Thyroid gland (tissue), 4 donors: ENCODE data around the gene EYA4. TPM values are rescaled to one million over a fixed set of nuclear protein-coding genes. Genes with fewer than 3 reads are reported as not detected.

Experiments used
- DNase-seq, 2 donors: peaks; one replicate each; pipeline ENCODE4 v3.0.0-alpha.2; 2019
- H3K27ac ChIP-seq, 3 donors: fragments of 200-600 bp; sonication (generic); 1 replicate in 2 of 3; 2 replicates in 1 of 3; pipeline ENCODE4 v1.5.1; 2016 to 2019; ENCODE audit warnings: mild to moderate bottlenecking in 1 of 3, moderate library complexity in 1 of 3
- H3K27me3 ChIP-seq: fragments of 200-600 bp; sonication (generic); one replicate; pipeline ENCODE4 v1.5.1; 2019
- H3K36me3 ChIP-seq, 2 donors: fragments of 200-600 bp; sonication (generic); one replicate each; pipeline ENCODE4 v1.5.1; 2016 to 2019
- H3K4me1 ChIP-seq, 2 donors: fragments of 200-600 bp; sonication (generic); one replicate each; pipeline ENCODE4 v1.5.1; 2017 to 2019
- H3K4me3 ChIP-seq, 3 donors: fragments of 200-600 bp; sonication (generic); replicated peaks in 1 of 3; 1 replicate in 2 of 3; 2 replicates in 1 of 3; pipeline ENCODE4 v1.5.1; 2016; ENCODE audit warnings: mild to moderate bottlenecking in 1 of 3
- H3K9me3 ChIP-seq: fragments of 200-600 bp; sonication (generic); one replicate; pipeline ENCODE4 v1.5.1; 2017
- POLR2A ChIP-seq, 2 donors: fragments of 450-650 bp; IDR thresholded peaks; one replicate each; pipeline ENCODE4 v1.6.1; 2017; ENCODE audit warnings: antibody characterized with exemption in 2 of 2, mild to moderate bottlenecking in 2 of 2, moderate library complexity in 1 of 2
- WGBS, 2 donors: methylation state at CpG; one replicate each; pipeline ENCODE4 v1.1.5; 2017; 5-methylcytosine and 5-hydroxymethylcytosine counted together
- intact Hi-C: fragments of 100-400 bp; cut with DNase I; formaldehyde crosslinking; loops from one replicate; pipeline ENCODE4 v1.15.1; 2023
- total RNA-seq, 4 donors: library from RNA; depleted of rRNA; stranded (reverse); fragments of >200 nt; gene quantifications; one replicate each; pipeline ENCODE4 v1.2.3, GENCODE V29; 2016
- TF ChIP-seq, protein P1 (sequence below), 6 experiments: fragments of 200-600 bp in 3 of 6; fragments of 450-650 bp in 3 of 6; sonication (generic) in 3 of 6; IDR thresholded peaks; one replicate each; pipeline ENCODE4 v1.5.1; 2016 to 2019; ENCODE audit warnings: antibody characterized with exemption in 6 of 6, mild to moderate bottlenecking in 2 of 6, inconsistent platforms in 1 of 6, moderate library complexity in 1 of 6

The EYA4 gene
- total RNA-seq, 4 donors from 2014 or later: 3.3 to 8.2 (median 5.3) TPM

DNA sequence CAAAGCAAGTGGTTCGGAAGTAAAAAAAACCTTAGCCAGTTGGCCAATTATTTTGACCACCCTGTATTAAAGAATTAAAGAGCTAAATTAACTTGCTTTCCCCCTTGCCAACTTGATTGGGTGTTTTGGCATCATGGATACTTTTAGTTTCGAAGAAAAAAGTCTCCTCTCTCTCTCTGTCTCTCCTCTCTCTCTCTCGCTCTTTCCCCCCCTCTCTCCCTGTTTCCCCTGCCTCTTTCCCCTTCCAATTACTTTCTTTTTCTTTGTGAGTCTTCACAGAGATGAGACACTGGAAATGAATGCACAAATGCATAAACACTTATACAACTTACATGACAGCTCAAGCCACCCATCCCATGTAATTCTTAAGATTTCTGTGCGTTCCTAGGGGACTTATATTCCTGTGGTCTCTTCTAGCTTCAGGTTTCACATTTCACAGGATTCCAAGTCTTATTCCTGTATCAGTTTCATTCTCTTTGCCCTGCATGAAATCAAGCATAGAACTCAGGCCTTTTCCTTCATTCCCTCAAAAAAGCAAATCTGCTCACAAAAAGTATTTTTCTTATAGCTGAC is 32.9 kb upstream of the EYA4 start:
- Histone ChIP-seq H3K4me3 (no peak overlapping the region), H3K27ac (no peak overlapping the region), H3K36me3 (no peaks in the 10 kb centered on the region), H3K9me3 (no peaks in the 10 kb centered on the region), H3K27me3 (no peaks in the 10 kb centered on the region), H3K4me1 (no peaks in the 10 kb centered on the region)
- TF ChIP-seq, protein P1, sequence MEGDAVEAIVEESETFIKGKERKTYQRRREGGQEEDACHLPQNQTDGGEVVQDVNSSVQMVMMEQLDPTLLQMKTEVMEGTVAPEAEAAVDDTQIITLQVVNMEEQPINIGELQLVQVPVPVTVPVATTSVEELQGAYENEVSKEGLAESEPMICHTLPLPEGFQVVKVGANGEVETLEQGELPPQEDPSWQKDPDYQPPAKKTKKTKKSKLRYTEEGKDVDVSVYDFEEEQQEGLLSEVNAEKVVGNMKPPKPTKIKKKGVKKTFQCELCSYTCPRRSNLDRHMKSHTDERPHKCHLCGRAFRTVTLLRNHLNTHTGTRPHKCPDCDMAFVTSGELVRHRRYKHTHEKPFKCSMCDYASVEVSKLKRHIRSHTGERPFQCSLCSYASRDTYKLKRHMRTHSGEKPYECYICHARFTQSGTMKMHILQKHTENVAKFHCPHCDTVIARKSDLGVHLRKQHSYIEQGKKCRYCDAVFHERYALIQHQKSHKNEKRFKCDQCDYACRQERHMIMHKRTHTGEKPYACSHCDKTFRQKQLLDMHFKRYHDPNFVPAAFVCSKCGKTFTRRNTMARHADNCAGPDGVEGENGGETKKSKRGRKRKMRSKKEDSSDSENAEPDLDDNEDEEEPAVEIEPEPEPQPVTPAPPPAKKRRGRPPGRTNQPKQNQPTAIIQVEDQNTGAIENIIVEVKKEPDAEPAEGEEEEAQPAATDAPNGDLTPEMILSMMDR (IDR thresholded peaks at IDR 0.05): no peak
- no peak for TF ChIP-seq POLR2A (IDR thresholded peaks at IDR 0.05)
- WGBS, 2 donors: 72 to 81% methylated on average over 4 of the region's 4 CpGs
- intact Hi-C loops: no loop called here
- no peak for DNase-seq

DNA sequence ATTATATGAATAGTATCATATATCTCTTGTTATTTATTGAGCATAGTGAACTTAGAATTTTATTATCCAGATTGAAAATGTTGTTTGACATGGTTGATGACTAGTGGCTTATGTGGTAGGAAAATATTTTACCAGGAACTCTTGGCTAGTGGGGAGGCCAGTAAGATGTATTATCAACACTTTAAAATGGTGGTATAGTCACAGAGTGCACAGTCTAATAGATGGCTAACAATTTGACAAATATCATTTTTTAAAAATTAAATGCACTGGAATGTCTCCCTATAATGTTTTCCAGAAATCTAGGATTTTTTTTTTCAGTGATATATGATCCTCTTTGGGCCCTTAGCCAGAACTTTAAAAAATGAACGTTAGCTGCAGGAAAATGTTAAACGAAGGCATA is 26.9 kb upstream of the EYA4 start:
- no peak for DNase-seq
- H3K27me3 ChIP-seq: no peaks in the 10 kb centered on the region
- H3K4me3 ChIP-seq: no peak overlapping the region
- no peaks in the 10 kb centered on the region for H3K9me3 ChIP-seq
- no peak overlapping the region for H3K27ac ChIP-seq
- no peaks in the 10 kb centered on the region for H3K36me3 ChIP-seq
- TF ChIP-seq POLR2A (IDR thresholded peaks at IDR 0.05): no peak
- TF ChIP-seq, protein P1 (IDR thresholded peaks at IDR 0.05): no peak
- WGBS, 2 donors: 34 to 41% methylated on average over 2 of the region's 2 CpGs
- H3K4me1 ChIP-seq: no peaks in the 10 kb centered on the region
- intact Hi-C loops: no loop called here

- WGBS, 2 donors: 80 to 88% methylated on average over 2 to 3 of the region's 3 CpGs
Observed at GRCh38 chr6:133218852-133219251, 22.3 kb upstream of the EYA4 start.

GRCh38 chr6:133223452-133224029 is 17.6 kb upstream of the EYA4 start:
- Histone ChIP-seq H3K4me1 (no peaks in the 10 kb centered on the region), H3K27ac (no peak overlapping the region), H3K9me3 (no peaks in the 10 kb centered on the region), H3K27me3 (no peaks in the 10 kb centered on the region), H3K4me3 (no peak overlapping the region), H3K36me3 (no peaks in the 10 kb centered on the region)
- TF ChIP-seq, protein P1 (IDR thresholded peaks at IDR 0.05): no peak
- no peak for TF ChIP-seq POLR2A (IDR thresholded peaks at IDR 0.05)
- 86 to 95% methylated on average over 3 of the region's 3 CpGs for WGBS, 2 donors
- DNase-seq: no peak
- intact Hi-C loops: no loop called here

More at GRCh38 chr6:133218852-133219251, 22.3 kb upstream of the EYA4 start:
- Histone ChIP-seq H3K4me3 (no peak overlapping the region), H3K9me3 (no peaks in the 10 kb centered on the region), H3K27me3 (no peaks in the 10 kb centered on the region), H3K27ac (no peak overlapping the region), H3K4me1 (no peaks in the 10 kb centered on the region), H3K36me3 (no peaks in the 10 kb centered on the region)
- intact Hi-C loops: no loop called here
- TF ChIP-seq, protein P1 (IDR thresholded peaks at IDR 0.05): no peak
- no peak for TF ChIP-seq POLR2A (IDR thresholded peaks at IDR 0.05)
- DNase-seq: no peak

DNA sequence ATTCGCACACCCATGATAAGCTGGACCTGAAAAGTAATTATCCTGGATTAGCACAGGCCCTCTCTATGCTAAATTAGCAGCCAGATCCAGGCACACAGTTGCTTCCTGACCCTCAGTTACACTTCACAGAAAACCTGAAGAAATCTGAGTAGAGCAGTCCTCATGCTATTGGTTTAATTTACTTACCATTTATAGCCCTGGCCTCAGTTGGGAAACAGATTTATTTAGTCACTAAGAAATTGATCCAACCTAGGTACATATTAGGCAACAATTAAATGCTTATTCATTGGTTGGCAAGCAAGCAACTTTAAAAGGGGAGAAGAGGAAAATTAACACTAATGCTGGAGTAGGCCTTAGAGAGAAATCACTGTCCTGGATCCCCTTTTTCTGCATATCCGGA is 15.6 kb upstream of the EYA4 start:
- TF ChIP-seq, protein P1 (IDR thresholded peaks at IDR 0.05): no peak
- TF ChIP-seq POLR2A (IDR thresholded peaks at IDR 0.05): no peak
- no peaks in the 10 kb centered on the region for H3K27me3 ChIP-seq
- DNase-seq: no peak
- H3K4me1 ChIP-seq: no peaks in the 10 kb centered on the region
- intact Hi-C loops: no loop called here
- no peak overlapping the region for H3K4me3 ChIP-seq
- no peak overlapping the region for H3K27ac ChIP-seq
- WGBS, 2 donors: 98 to 99% methylated on average over 2 of the region's 2 CpGs
- no peaks in the 10 kb centered on the region for H3K36me3 ChIP-seq
- H3K9me3 ChIP-seq: no peaks in the 10 kb centered on the region
